NCI-H524 treated with DMSO at 0.1 percent for 48 hours (cell line): Measurements from ENCODE around the gene LUC7L2.
"Not testable (repeated sequence)": the region's sequence is repeated elsewhere in the genome, so short reads cannot be mapped to it uniquely, and the experiment has no call there.

Experiments used
- DNase-seq: peaks from one replicate; lab custom pipeline; 2025; lab: John Stamatoyannopoulos, UW

LUC7L2 gene

GRCh38 chr7:139355320-139355719 lies 4.4 kb upstream of the LUC7L2 start:
- no peak for DNase-seq

GRCh38 chr7:139357729-139358506 lies 1.8 kb upstream of the LUC7L2 start:
- not testable (repeated sequence) for DNase-seq

- DNase-seq = no peak
These were observed 941 bp upstream of the LUC7L2 start for GRCh38 chr7:139358541-139359365.

GRCh38 chr7:139360210-139360947 lies 685 bp downstream of the LUC7L2 start:
- DNase-seq = peak; percentile 81

GRCh38 chr7:139360948-139361307 lies 1.2 kb downstream of the LUC7L2 start:
- no peak for DNase-seq

GRCh38 chr7:139361523-139361922 lies 1.8 kb downstream of the LUC7L2 start:
- no peak for DNase-seq

- no peak for DNase-seq
These were observed 2.6 kb downstream of the LUC7L2 start for GRCh38 chr7:139362302-139362701.

GRCh38 chr7:139362981-139363380 lies 3.3 kb downstream of the LUC7L2 start:
- DNase-seq = no peak

GRCh38 chr7:139365336-139365735 lies 5.6 kb downstream of the LUC7L2 start:
- no peak for DNase-seq

GRCh38 chr7:139366400-139366799 lies 6.7 kb downstream of the LUC7L2 start:
- no peak for DNase-seq

- no peak for DNase-seq
These were observed 7.9 kb downstream of the LUC7L2 start for GRCh38 chr7:139367438-139368155.

- DNase-seq = no peak
These were observed 10.7 kb downstream of the LUC7L2 start for GRCh38 chr7:139370301-139370942.

GRCh38 chr7:139370943-139371313 lies 11.2 kb downstream of the LUC7L2 start:
- DNase-seq = no peak

- no peak for DNase-seq
These were observed 14.6 kb downstream of the LUC7L2 start for GRCh38 chr7:139374246-139374645.

- no peak for DNase-seq
These were observed 22.7 kb downstream of the LUC7L2 start for GRCh38 chr7:139382439-139382838.

- no peak for DNase-seq
These were observed 24.9 kb downstream of the LUC7L2 start for GRCh38 chr7:139384611-139385010.

GRCh38 chr7:139387594-139387993 lies 27.9 kb downstream of the LUC7L2 start:
- no peak for DNase-seq

GRCh38 chr7:139389091-139389490 lies 29.4 kb downstream of the LUC7L2 start:
- no peak for DNase-seq

GRCh38 chr7:139389774-139390173 lies 30.1 kb downstream of the LUC7L2 start:
- DNase-seq = no peak

GRCh38 chr7:139393621-139394211 lies 34.0 kb downstream of the LUC7L2 start:
- no peak for DNase-seq

- no peak for DNase-seq
These were observed 34.8 kb downstream of the LUC7L2 start for GRCh38 chr7:139394540-139394939.
